ENCODE data around the gene KLHDC8A. TPM values are rescaled to one million over a fixed set of nuclear protein-coding genes. Genes with fewer than 3 reads are reported as not detected.
"Not testable (repeated sequence)": the region's sequence is repeated elsewhere in the genome, so short reads cannot be mapped to it uniquely, and the experiment has no call there.

Gene KLHDC8A
- total RNA-seq, 1 experiment from 2014 or later = not detected

DNA sequence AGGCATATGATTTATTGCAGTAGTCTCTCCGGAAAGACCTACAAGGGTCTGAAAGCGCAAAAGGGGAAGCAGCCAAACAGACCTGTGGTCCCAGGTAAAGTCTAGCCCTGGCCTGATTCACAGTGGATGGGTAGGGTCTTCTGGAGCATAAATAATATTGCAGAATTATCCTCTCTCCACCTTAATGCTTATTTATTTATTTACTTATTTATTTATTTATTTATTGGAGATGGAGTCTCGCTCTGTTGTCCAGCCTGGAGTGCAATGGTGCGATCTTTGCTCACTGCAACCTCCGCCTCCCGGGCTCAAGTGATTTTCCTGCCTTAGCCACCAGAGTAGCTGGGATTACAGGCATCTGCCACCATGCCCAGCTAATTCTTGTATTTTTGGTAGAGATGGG lies 11.8 kb upstream of the KLHDC8A start:
- no TSS peak for BruUV-seq (replicated peaks)
- TF ChIP-seq, protein P1, sequence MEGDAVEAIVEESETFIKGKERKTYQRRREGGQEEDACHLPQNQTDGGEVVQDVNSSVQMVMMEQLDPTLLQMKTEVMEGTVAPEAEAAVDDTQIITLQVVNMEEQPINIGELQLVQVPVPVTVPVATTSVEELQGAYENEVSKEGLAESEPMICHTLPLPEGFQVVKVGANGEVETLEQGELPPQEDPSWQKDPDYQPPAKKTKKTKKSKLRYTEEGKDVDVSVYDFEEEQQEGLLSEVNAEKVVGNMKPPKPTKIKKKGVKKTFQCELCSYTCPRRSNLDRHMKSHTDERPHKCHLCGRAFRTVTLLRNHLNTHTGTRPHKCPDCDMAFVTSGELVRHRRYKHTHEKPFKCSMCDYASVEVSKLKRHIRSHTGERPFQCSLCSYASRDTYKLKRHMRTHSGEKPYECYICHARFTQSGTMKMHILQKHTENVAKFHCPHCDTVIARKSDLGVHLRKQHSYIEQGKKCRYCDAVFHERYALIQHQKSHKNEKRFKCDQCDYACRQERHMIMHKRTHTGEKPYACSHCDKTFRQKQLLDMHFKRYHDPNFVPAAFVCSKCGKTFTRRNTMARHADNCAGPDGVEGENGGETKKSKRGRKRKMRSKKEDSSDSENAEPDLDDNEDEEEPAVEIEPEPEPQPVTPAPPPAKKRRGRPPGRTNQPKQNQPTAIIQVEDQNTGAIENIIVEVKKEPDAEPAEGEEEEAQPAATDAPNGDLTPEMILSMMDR (conservative IDR thresholded peaks at IDR 0.05; ENCODE audit: low read depth, low read length) = no peak
- no peak for TF ChIP-seq EZH2 (IDR thresholded peaks at IDR 0.05; ENCODE audit: borderline replicate concordance, low read depth, low read length, poor library complexity, severe bottlenecking)
- ChIA-PET POLR2A (ENCODE audit: low non-redundant PET) (no interaction called here), CTCF (interaction anchor here (1.1 kb wide), 1 partner anchor 117 kb away, joined by 4 read pairs; no protein-coding TSS in a partner anchor)
- Histone ChIP-seq H3K4me3 (ENCODE audit: low read depth, low read length, poor library complexity, severe bottlenecking) (no peak overlapping the region), H3K9me3 (ENCODE audit: low read depth, low read length, poor library complexity, severe bottlenecking) (no peaks in the 10 kb centered on the region), H3K27ac (ENCODE audit: low read depth, low read length, poor library complexity, severe bottlenecking) (no peak overlapping the region), H3K36me3 (ENCODE audit: insufficient read depth, low read length, poor library complexity, severe bottlenecking) (no peaks in the 10 kb centered on the region), H3K27me3 (replicated peaks; ENCODE audit: insufficient read depth, low read depth, low read length, poor library complexity) (no peaks in the 10 kb centered on the region), H3K4me1 (ENCODE audit: insufficient read depth, low read length, poor library complexity, severe bottlenecking) (peaks cover 13% of the 10 kb centered on the region)
- no peak for DNase-seq (ENCODE audit: low spot score)
- intact Hi-C loops (cut with micrococcal nuclease; ENCODE audit: unreplicated experiment) = no loop called here

DNA sequence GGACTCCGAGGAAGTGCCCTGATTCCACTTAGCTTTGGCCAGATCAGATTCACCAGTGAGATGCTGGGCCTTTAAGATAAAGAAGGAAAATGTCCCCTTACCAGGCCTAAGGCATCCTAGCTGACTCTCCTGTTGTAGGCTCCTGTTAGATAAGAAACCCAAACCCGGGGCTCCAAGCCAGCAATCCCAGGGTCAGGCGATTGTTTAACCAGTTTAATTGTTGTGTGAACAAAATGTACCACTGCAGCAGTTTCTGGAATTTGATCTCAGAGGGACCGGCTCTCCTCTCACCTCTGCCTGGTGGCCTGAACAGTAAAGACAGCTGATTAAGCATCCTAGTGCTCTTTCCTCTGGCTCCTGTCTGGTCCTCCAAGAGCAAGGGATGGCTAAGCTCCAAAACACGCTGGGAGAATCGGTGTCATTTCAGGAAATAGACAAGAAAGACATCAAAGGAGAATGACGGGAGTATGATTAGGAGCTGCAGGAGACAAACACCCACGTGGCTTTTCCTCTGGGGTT lies 9.3 kb upstream of the KLHDC8A start:
- intact Hi-C loops (cut with micrococcal nuclease; ENCODE audit: unreplicated experiment) = no loop called here
- H3K4me1 ChIP-seq (ENCODE audit: insufficient read depth, low read length, poor library complexity, severe bottlenecking) = peaks cover 13% of the 10 kb centered on the region
- H3K4me3 ChIP-seq (ENCODE audit: low read depth, low read length, poor library complexity, severe bottlenecking) = no peak overlapping the region
- H3K27ac ChIP-seq (ENCODE audit: low read depth, low read length, poor library complexity, severe bottlenecking) = no peak overlapping the region
- no TSS peak for BruUV-seq (replicated peaks)
- DNase-seq (ENCODE audit: low spot score) = peak; percentile 80
- H3K27me3 ChIP-seq (replicated peaks; ENCODE audit: insufficient read depth, low read depth, low read length, poor library complexity) = no peaks in the 10 kb centered on the region
- TF ChIP-seq, protein P1 (conservative IDR thresholded peaks at IDR 0.05; ENCODE audit: low read depth, low read length) = no peak
- TF ChIP-seq EZH2 (IDR thresholded peaks at IDR 0.05; ENCODE audit: borderline replicate concordance, low read depth, low read length, poor library complexity, severe bottlenecking) = no peak
- ChIA-PET POLR2A (ENCODE audit: low non-redundant PET) (no interaction called here), CTCF (interaction anchor here (1.4 kb wide), 1 partner anchor 119 kb away, joined by 4 read pairs; no protein-coding TSS in a partner anchor)
- no peaks in the 10 kb centered on the region for H3K9me3 ChIP-seq (ENCODE audit: low read depth, low read length, poor library complexity, severe bottlenecking)
- H3K36me3 ChIP-seq (ENCODE audit: insufficient read depth, low read length, poor library complexity, severe bottlenecking) = no peaks in the 10 kb centered on the region

DNA sequence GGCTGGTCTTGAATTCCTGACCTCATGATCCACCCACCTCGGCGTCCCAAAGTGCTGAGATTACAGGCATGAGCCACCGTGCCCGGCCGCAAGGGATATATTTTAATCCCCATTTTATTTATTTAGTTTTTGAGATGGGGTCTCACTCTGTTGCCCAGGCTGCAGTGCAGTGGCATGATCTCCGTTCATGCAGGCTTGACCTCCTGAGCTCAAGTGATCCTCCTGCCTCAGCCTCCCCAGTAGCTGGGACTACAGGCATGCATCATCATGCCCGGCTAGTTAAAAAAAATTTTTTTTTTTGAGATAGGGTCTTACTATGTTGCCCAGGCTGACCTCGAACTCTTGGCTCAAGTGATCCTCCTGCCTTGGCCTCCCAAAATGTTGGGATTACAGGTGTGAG lies 8.4 kb upstream of the KLHDC8A start:
- H3K36me3 ChIP-seq (ENCODE audit: insufficient read depth, low read length, poor library complexity, severe bottlenecking); BruUV-seq (replicated peaks); H3K27me3 ChIP-seq (replicated peaks; ENCODE audit: insufficient read depth, low read depth, low read length, poor library complexity); POLR2A ChIA-PET (ENCODE audit: low non-redundant PET); DNase-seq (ENCODE audit: low spot score); H3K4me3 ChIP-seq (ENCODE audit: low read depth, low read length, poor library complexity, severe bottlenecking); intact Hi-C loops (cut with micrococcal nuclease; ENCODE audit: unreplicated experiment); CTCF ChIA-PET; H3K27ac ChIP-seq (ENCODE audit: low read depth, low read length, poor library complexity, severe bottlenecking); H3K9me3 ChIP-seq (ENCODE audit: low read depth, low read length, poor library complexity, severe bottlenecking): not testable (repeated sequence)
- peaks cover 13% of the 10 kb centered on the region for H3K4me1 ChIP-seq (ENCODE audit: insufficient read depth, low read length, poor library complexity, severe bottlenecking)

GRCh38 chr1:205360891-205361290 lies 4.2 kb upstream of the KLHDC8A start:
- DNase-seq (ENCODE audit: low spot score) = no peak
- Histone ChIP-seq H3K27me3 (replicated peaks; ENCODE audit: insufficient read depth, low read depth, low read length, poor library complexity) (no peaks in the 10 kb centered on the region), H3K4me3 (ENCODE audit: low read depth, low read length, poor library complexity, severe bottlenecking) (no peak overlapping the region), H3K9me3 (ENCODE audit: low read depth, low read length, poor library complexity, severe bottlenecking) (no peaks in the 10 kb centered on the region), H3K36me3 (ENCODE audit: insufficient read depth, low read length, poor library complexity, severe bottlenecking) (no peaks in the 10 kb centered on the region), H3K27ac (ENCODE audit: low read depth, low read length, poor library complexity, severe bottlenecking) (no peak overlapping the region), H3K4me1 (ENCODE audit: insufficient read depth, low read length, poor library complexity, severe bottlenecking) (peaks cover 21% of the 10 kb centered on the region)
- POLR2A ChIA-PET (ENCODE audit: low non-redundant PET) = no interaction called here
- TF ChIP-seq, protein P1 (conservative IDR thresholded peaks at IDR 0.05; ENCODE audit: low read depth, low read length) = no peak
- TF ChIP-seq EZH2 (IDR thresholded peaks at IDR 0.05; ENCODE audit: borderline replicate concordance, low read depth, low read length, poor library complexity, severe bottlenecking) = no peak
- BruUV-seq (replicated peaks) = no TSS peak
- intact Hi-C loops (cut with micrococcal nuclease; ENCODE audit: unreplicated experiment) = no loop called here
- CTCF ChIA-PET = interaction anchor here (0.7 kb wide), 1 partner anchor 23 kb away, joined by 3 read pairs; no protein-coding TSS in a partner anchor
